HUES48 (cell line): ENCODE measurements around the gene APOC4.

Experiments used
- H3K27ac ChIP-seq: one replicate; pipeline ENCODE4 v1.7.0; 2013; ENCODE audit warnings: low read depth, low read length, inconsistent platforms
- H3K27me3 ChIP-seq: 2 replicates; pipeline ENCODE4 v1.6.1; 2013; ENCODE audit warnings: mild to moderate bottlenecking, low read length; ENCODE audit not compliant: control insufficient read depth, insufficient read depth
- H3K36me3 ChIP-seq: 2 replicates; pipeline ENCODE4 v1.6.1; 2013; ENCODE audit warnings: low read length; ENCODE audit not compliant: control insufficient read depth, insufficient read depth
- H3K4me1 ChIP-seq: 2 replicates; pipeline ENCODE4 v1.6.1; 2013; ENCODE audit warnings: mild to moderate bottlenecking, low read length; ENCODE audit not compliant: control insufficient read depth, insufficient read depth
- H3K4me3 ChIP-seq: 2 replicates; pipeline ENCODE4 v1.5.1; 2013; ENCODE audit warnings: mild to moderate bottlenecking, low read depth, low read length
- H3K9ac ChIP-seq: 2 replicates; pipeline ENCODE4 v1.6.1; 2013; ENCODE audit warnings: mild to moderate bottlenecking, low read depth, low read length, moderate library complexity
- H3K9me3 ChIP-seq: 2 replicates; pipeline ENCODE4 v1.6.1; 2013; ENCODE audit warnings: low read length; ENCODE audit not compliant: control insufficient read depth, insufficient read depth

The APOC4 gene

GRCh38 chr19:44986389-44986788, 44.4 kb downstream of the APOC4 start:
- Histone ChIP-seq H3K9ac (no peak overlapping the region), H3K4me1 (no peaks in the 10 kb centered on the region), H3K36me3 (peaks cover 63% of the 10 kb centered on the region), H3K27ac (no peak overlapping the region), H3K9me3 (no peaks in the 10 kb centered on the region), H3K27me3 (no peaks in the 10 kb centered on the region), H3K4me3 (no peak overlapping the region)

- no peak overlapping the region for H3K9ac ChIP-seq
- no peak overlapping the region for H3K4me3 ChIP-seq
- H3K27ac ChIP-seq, result no peak overlapping the region
- no peaks in the 10 kb centered on the region for H3K4me1 ChIP-seq
- H3K9me3 ChIP-seq, result no peaks in the 10 kb centered on the region
- H3K36me3 ChIP-seq, result peaks cover 64% of the 10 kb centered on the region
- no peaks in the 10 kb centered on the region for H3K27me3 ChIP-seq
Measured at GRCh38 chr19:44987148-44987675, 45.2 kb downstream of the APOC4 start.

GRCh38 chr19:44988273-44988672, 46.2 kb downstream of the APOC4 start:
- no peak overlapping the region for H3K4me3 ChIP-seq
- H3K9me3 ChIP-seq, result no peaks in the 10 kb centered on the region
- H3K27me3 ChIP-seq, result no peaks in the 10 kb centered on the region
- peaks cover 70% of the 10 kb centered on the region for H3K36me3 ChIP-seq
- H3K9ac ChIP-seq, result no peak overlapping the region
- H3K4me1 ChIP-seq, result no peaks in the 10 kb centered on the region
- H3K27ac ChIP-seq, result no peak overlapping the region

GRCh38 chr19:44988896-44989556, 47.0 kb downstream of the APOC4 start:
- Histone ChIP-seq H3K4me1 (no peaks in the 10 kb centered on the region), H3K4me3 (no peak overlapping the region), H3K27ac (no peak overlapping the region), H3K27me3 (no peaks in the 10 kb centered on the region), H3K9me3 (no peaks in the 10 kb centered on the region), H3K9ac (no peak overlapping the region), H3K36me3 (peaks cover 69% of the 10 kb centered on the region)

- Histone ChIP-seq H3K9me3 (no peaks in the 10 kb centered on the region), H3K9ac (no peak overlapping the region), H3K27me3 (no peaks in the 10 kb centered on the region), H3K27ac (no peak overlapping the region), H3K4me3 (no peak overlapping the region), H3K36me3 (peaks cover 56% of the 10 kb centered on the region), H3K4me1 (no peaks in the 10 kb centered on the region)
Measured at GRCh38 chr19:44990459-44990858, 48.4 kb downstream of the APOC4 start.

- Histone ChIP-seq H3K4me1 (no peaks in the 10 kb centered on the region), H3K36me3 (peaks cover 51% of the 10 kb centered on the region), H3K9me3 (no peaks in the 10 kb centered on the region), H3K9ac (no peak overlapping the region), H3K4me3 (no peak overlapping the region), H3K27ac (no peak overlapping the region), H3K27me3 (no peaks in the 10 kb centered on the region)
Measured at GRCh38 chr19:44990966-44991365, 48.9 kb downstream of the APOC4 start.

GRCh38 chr19:44992336-44993163, 50.5 kb downstream of the APOC4 start:
- no peak overlapping the region for H3K4me3 ChIP-seq
- no peak overlapping the region for H3K9ac ChIP-seq
- no peaks in the 10 kb centered on the region for H3K4me1 ChIP-seq
- no peaks in the 10 kb centered on the region for H3K27me3 ChIP-seq
- no peak overlapping the region for H3K27ac ChIP-seq
- H3K9me3 ChIP-seq, result no peaks in the 10 kb centered on the region
- H3K36me3 ChIP-seq, result peaks cover 39% of the 10 kb centered on the region

- H3K36me3 ChIP-seq, result peaks cover 35% of the 10 kb centered on the region
- no peaks in the 10 kb centered on the region for H3K27me3 ChIP-seq
- H3K4me1 ChIP-seq, result no peaks in the 10 kb centered on the region
- no peak overlapping the region for H3K4me3 ChIP-seq
- no peak overlapping the region for H3K9ac ChIP-seq
- no peaks in the 10 kb centered on the region for H3K9me3 ChIP-seq
- no peak overlapping the region for H3K27ac ChIP-seq
Measured at GRCh38 chr19:44993526-44993925, 51.5 kb downstream of the APOC4 start.

GRCh38 chr19:44993926-44994537, 52.0 kb downstream of the APOC4 start:
- Histone ChIP-seq H3K27me3 (no peaks in the 10 kb centered on the region), H3K27ac (no peak overlapping the region), H3K9me3 (no peaks in the 10 kb centered on the region), H3K9ac (no peak overlapping the region), H3K36me3 (peaks cover 35% of the 10 kb centered on the region), H3K4me1 (no peaks in the 10 kb centered on the region), H3K4me3 (no peak overlapping the region)
